Urinary bladder (tissue), 4 donors: ENCODE results near the gene HRAS. TPM values are rescaled to one million over a fixed set of nuclear protein-coding genes. Genes with fewer than 3 reads are reported as not detected.

Experiments
- DNase-seq: peaks from one replicate; pipeline ENCODE4 v3.0.0-alpha.2; 2015; ENCODE audit errors: extremely low spot score
- H3K27ac ChIP-seq: one replicate; pipeline ENCODE4 v1.5.1; 2013; ENCODE audit warnings: low read depth, mild to moderate bottlenecking, moderate library complexity
- H3K36me3 ChIP-seq: one replicate; pipeline ENCODE4 v1.6.1; 2013; ENCODE audit warnings: mild to moderate bottlenecking, moderate library complexity; ENCODE audit not compliant: insufficient read depth
- H3K4me1 ChIP-seq: one replicate; pipeline ENCODE4 v1.6.1; 2013; ENCODE audit warnings: mild to moderate bottlenecking, moderate library complexity; ENCODE audit not compliant: insufficient read depth
- H3K4me3 ChIP-seq: one replicate; pipeline ENCODE4 v1.5.1; 2013; ENCODE audit warnings: low read depth, low read length
- WGBS: extraction: QIAGEN DNeasy Blood & Tissue Kit; methylation state at CpG from one replicate; pipeline ENCODE4 v1.1.7; 2013; 5-methylcytosine and 5-hydroxymethylcytosine counted together
- polyA plus RNA-seq: library from polyadenylated mRNA; stranded (reverse); fragments of 200-250 nt; gene quantifications from one replicate; pipeline ENCODE4 v1.2.3, GENCODE V29; 2013
- total RNA-seq: library from RNA; depleted of rRNA; stranded (reverse); fragments of >200 nt; gene quantifications from one replicate; pipeline ENCODE4 v1.2.3, GENCODE V29; 2014
- donor health status: healthy with polysubstance abuse.
- donor health status: healthy.

Gene HRAS
- total and polyA plus RNA-seq, 2 donors = 8.7 to 79.0 TPM

DNA sequence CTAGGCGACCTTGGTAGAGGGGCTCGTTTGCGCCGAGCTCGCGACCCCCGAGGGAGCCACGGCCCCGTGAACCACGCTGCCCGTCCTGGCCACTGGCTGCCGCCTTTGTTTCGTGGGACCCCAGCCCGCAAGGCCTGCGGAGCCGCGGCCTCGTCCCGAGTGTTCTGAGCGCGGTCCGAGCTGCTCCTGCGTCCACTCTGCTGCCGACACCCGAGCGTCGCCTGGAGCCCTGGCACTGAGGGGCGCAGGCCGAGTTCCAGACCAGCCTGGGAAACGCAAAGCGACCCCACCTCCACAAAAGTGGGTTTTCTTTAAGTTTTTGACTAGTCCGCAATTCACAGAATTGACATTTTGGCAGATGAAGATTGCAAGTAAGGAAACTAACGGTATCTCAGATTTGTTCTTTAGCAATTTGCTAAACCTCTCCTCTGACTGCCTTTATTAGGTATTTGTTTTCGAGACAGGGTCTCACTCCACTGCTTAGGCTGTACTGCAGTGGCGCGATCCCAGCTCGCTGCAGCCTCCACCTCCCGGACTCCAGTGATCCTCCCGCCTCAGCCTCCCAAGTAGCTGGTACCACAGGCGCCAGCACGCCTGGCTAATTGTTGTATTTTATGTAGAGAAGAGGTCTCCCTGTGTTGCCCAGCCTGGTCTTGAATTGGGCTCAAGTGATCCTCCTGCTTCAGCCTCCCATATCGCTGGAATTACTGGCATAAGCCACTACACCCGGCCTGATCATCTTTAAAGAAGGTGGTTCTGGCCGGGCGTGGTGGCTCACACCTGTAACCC lies 27.5 kb downstream of the HRAS start:
- no peaks in the 10 kb centered on the region for H3K36me3 ChIP-seq
- peak overlapping the region; percentile 69 for H3K4me3 ChIP-seq
- peak overlapping the region; percentile 83 for H3K27ac ChIP-seq
- no peak for DNase-seq
- WGBS = 34% methylated on average over 45 of the region's 45 CpGs
- H3K4me1 ChIP-seq = no peaks in the 10 kb centered on the region

DNA sequence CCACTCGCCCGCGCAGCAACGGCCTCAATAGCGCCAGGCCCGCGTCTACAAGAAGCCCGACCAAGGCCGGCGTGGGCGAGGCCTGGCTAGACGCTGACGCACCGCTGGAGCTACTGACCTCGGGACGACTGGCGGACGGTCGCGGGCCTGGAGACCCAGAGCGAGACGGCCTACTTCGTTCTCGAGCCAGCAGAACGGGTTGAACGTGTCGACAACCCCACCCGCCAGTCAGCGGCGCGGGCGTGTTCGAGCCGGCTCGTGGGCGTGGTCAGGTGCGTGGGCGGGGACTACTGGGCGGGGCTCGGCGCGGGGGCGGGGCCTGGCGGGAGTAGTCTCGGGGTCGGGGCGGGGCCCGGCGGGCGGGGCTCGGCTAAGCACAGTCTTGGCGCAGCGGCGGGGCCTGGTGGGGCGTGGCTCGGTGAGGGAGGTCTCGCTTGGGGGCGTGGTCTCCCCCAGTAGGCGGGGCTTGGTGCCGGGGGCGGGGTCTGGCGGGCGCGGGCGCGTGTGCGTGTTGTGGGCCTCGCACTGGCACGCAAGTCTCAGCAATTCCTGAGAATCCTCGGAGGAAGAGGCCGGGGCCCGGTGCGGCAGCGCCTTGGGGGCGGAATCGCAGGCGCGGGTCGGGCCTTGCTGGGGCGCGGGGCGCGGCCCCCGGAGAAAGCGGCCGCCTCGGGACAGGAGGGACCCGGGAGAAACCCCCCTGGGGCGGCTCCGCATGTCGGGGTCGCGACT lies 28.2 kb downstream of the HRAS start, which contains the start of gene RNH1:
Gene RNH1, minus strand, starts transcription at position 248 of the 732 bp plus-strand sequence. CDS start 5,080 bp downstream, outside the sequence.
- Histone ChIP-seq H3K36me3 (no peaks in the 10 kb centered on the region), H3K4me3 (peak within 1 kb of the TSS; percentile 69), H3K27ac (peak within 1 kb of the TSS; percentile 100), H3K4me1 (no peaks in the 10 kb centered on the region)
- DNase-seq = peak; percentile 82
- under 1% methylated on average over 93 of the region's 93 CpGs for WGBS

DNA sequence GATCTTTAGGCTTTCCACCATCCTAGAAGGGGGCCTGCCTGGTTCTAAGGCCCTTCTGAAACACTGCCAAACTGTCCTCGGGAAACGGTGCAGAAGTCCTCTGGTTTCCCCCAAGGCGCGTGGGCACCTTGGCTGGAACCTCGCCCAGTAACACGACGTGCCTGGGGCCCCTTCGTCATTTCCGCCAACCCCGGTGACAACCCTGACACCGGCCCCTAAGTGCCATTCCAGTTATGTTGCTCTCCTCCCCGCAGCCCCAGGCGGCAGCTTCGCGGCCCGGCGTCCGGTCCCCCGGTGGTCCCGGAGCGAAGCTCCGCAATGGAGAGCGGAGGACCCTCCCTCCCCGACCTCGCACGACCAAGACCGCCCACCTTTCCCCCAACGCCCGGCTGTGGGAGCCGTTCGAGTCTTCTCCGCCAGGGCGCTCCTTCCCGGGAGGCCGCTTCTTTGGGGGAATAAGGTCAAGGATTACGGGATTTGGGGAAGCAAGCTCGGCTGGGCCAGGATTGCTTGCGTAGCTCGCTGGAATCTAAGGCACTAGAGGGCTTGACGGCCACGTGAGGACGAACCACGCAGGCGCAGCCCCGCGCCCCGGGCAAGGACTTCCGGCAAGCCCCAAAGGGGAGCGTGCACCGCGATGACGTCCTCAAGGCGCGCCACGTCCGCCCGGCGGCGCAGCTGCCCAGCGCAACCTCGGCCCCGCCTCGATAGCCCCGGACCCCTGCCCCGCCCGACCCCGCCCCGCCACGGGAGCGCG lies 29.0 kb downstream of the HRAS start:
- peak; percentile 84 for DNase-seq
- H3K27ac ChIP-seq = peak overlapping the region; percentile 100
- peak overlapping the region; percentile 69 for H3K4me3 ChIP-seq
- no peaks in the 10 kb centered on the region for H3K36me3 ChIP-seq
- H3K4me1 ChIP-seq = no peaks in the 10 kb centered on the region
- WGBS = under 1% methylated on average over 71 of the region's 71 CpGs

DNA sequence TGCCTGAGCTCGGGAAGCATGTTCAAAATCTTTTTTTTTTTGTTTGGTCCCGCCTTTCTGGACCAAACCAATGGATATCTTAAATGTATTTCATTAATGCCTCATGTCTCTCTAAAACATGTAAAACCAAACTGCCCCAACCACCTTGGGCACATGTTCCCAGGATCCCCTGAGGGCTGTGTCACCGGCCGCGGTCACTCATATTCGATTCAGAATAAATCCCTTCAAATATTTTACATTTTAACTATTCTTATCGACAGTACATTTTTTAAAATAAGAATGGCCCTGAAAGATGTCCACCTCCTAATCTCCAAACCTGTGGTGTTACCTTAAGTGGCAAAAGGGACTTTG lies 30.4 kb downstream of the HRAS start:
- H3K27ac ChIP-seq = no peak overlapping the region
- H3K4me3 ChIP-seq = no peak overlapping the region
- 64% methylated on average over 7 of the region's 7 CpGs for WGBS
- no peaks in the 10 kb centered on the region for H3K4me1 ChIP-seq
- no peak for DNase-seq
- H3K36me3 ChIP-seq = peaks cover 3% of the 10 kb centered on the region

DNA sequence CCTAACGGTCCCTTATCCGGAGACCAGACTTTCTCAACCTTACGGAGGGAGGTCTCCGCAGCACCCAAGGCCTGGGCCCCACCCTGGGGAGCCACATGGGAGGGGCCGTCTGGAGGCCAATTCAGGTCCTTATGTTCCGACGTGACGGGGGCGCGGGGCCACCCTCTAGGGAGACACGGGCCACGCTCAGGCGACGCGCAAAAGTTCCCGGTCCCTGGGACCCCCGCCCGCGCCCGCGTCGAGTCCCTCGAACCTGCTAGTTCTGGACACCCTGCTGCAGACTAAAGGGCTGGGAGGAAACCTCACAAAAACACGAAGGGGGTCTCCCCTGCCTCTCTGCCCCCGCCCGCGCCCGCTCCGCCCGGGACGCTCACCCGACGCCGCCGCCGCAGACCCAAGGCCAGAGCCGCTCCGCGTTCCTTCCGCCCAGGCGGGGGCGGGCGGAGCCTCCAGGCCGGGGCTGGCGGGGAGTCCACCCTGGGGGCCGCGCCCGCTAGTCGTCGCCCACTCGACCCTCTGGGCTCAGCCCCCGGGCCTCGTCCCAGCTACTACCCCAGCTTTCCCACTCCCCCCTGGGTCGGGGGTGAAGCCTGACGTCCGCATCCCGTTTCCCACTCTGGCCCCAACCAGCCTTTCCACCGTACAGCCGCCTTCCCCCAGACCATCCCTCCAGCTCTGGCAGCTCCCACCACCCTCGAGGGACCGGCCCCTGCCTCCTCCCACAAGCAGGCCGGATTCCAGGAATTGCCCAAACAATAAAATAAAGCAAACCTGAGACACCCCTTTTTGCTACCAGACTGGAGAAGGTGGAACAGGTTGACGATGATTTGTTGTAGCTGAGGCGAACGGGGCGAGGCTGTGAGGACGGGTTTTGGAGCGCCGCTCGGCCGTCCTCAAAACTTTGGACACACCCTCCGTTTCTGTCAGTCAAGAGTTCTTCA lies 31.1 kb downstream of the HRAS start:
- 11% methylated on average over 72 of the region's 72 CpGs for WGBS
- peaks cover 6% of the 10 kb centered on the region for H3K36me3 ChIP-seq
- no peaks in the 10 kb centered on the region for H3K4me1 ChIP-seq
- H3K27ac ChIP-seq = peak overlapping the region; percentile 53
- DNase-seq = no peak
- H3K4me3 ChIP-seq = peak overlapping the region; percentile 42

DNA sequence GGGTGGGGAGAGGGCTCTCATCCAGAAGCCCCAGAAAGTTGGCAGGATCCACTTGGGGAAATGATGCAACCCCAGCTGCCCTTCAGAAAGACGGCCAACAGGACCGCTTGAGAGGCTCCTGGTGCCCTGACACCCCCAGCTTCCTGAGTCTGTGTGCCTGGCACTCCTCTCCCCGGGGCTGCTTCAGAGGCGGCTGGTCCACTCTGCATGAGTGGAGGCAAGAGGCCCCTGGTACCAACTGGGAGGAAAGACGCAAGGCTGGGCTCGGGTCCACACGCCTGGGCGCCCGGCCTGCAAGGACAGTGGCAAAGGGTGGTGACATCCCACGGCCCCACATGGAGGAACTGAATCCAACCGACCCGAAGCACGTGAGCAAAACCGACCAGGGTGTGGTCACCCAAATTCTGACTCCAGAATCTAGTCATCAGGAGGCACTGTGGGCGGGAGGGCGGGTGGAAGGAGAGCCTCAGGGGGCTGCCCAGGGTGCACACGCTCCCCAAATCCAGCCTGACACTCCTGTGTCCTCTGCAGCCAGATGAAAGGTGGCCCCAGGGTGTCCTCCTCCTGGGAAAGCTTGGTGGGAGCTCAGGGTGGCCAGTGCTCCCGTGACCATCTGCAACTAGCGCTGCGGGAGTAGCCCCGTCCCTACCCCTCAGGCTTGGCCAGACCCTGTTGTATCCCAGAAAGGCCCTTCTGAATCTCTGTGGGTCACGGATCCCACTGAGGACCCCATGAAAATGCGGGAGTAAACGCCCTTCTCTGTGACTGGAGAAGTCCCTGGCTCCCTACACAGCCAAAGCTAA lies 32.0 kb downstream of the HRAS start:
- 64% methylated on average over 24 of the region's 24 CpGs for WGBS
- Histone ChIP-seq H3K4me3 (no peak overlapping the region), H3K36me3 (peaks cover 7% of the 10 kb centered on the region), H3K27ac (no peak overlapping the region), H3K4me1 (no peaks in the 10 kb centered on the region)
- DNase-seq = no peak

DNA sequence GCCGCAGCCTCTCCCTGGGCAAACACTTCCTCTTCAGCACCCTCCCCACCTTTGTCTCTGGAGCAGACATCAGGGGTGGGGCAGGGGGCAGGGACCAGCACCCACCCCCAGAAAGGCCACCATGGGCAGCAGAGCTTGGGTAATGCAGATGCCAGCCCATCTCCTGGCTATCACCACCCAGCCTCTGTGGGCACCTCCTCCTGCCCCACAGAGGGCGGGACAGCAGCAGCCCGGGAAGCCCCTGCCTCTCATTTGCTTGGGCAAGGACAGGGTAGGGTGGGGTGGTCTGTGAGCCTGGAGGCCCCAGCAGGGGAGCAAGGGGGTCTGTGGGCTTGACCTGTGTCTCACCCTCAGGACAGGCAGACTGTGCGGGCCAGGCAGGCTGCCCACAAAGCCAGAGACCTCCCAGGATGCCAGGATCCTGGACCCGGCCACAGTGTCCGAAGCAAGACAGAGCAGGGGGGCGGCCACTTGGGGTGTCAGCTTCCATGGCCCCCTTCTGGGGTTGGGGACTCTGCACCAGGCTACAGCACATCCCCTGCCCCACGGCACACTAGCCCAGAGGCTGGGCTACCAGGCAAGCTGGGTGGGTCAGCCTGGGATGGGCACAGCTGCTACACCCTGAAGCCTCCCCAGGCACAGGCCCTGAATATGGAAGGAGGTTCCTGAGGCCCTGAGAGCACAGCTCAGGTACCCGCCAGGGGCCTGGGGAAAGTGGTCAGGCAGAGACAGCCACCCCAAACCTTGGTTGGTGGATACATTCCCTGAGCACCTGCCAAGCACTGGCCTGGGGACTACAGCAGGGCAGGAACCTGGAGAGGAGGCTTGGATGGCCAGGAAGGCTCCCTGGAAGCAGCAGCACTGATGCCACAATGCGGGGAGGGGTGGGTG lies 32.8 kb downstream of the HRAS start:
- Histone ChIP-seq H3K27ac (no peak overlapping the region), H3K4me1 (no peaks in the 10 kb centered on the region), H3K4me3 (no peak overlapping the region), H3K36me3 (peaks cover 14% of the 10 kb centered on the region)
- DNase-seq = no peak
- WGBS = 85% methylated on average over 10 of the region's 10 CpGs

DNA sequence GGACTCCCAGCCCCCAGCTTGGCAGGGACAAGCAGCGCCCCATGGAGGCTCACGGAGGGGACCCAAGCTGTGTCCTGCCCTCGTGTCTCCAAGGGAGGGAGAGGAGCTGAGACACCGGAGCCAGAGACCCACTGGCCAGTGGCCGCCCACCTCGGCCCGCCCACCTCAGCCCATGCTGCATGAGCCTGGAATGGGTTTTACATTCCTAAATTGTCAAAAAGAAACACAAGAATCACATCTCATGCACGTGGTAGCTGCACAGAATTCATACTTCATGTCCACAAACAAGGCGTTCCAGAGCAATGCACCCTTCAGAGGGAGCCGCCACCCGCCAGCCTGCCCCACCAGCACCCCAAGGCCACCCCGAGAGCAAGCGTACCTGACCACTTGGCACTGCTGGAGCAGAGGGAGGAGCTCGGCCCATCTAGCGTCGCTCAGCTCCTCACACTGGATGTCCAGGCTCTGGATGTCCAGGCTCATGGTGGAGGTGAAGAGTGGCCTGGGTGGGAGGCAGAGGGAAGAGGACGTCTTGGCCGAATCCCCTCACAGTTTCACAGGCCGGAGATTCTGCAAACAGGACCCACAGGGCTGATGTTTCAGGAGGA lies 33.6 kb downstream of the HRAS start:
- H3K36me3 ChIP-seq = peaks cover 14% of the 10 kb centered on the region
- H3K27ac ChIP-seq = no peak overlapping the region
- DNase-seq = no peak
- no peak overlapping the region for H3K4me3 ChIP-seq
- no peaks in the 10 kb centered on the region for H3K4me1 ChIP-seq
- 80% methylated on average over 19 of the region's 19 CpGs for WGBS

DNA sequence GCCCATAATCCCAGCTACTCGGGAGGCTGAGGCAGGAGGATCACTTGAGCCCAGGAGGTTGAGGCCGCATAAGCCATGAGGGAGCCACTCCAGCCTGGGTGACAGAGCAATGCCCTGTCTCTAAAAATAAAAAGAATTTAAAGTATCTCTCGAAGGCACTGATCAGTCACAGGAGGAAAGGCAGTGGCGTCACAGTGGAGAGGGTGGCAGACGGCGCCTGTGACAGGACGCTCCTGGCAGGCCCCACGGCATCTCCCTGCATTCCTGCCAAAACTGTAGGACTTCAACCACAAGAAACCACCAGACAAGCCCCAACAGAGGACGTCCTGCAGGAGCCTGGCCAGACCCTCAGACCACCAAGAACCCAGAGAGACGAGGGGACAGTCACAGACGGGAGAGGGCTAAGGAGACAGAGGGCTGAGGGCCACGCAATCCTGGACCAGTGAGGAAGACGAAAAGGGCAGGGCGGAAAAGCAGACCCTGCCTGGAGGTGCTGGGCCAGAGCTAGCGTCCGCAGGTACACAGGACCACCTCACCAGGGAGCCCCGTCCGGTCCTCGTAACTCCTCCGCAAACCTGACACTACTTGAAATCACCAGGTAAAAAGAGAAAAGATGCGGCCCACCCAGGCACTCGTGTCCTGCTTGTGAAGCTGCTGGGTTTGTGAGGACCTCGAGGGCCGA lies 34.2 kb downstream of the HRAS start:
- no peak for DNase-seq
- Histone ChIP-seq H3K4me3 (no peak overlapping the region), H3K4me1 (no peaks in the 10 kb centered on the region), H3K27ac (no peak overlapping the region), H3K36me3 (peaks cover 14% of the 10 kb centered on the region)
- WGBS = 94% methylated on average over 24 of the region's 24 CpGs

DNA sequence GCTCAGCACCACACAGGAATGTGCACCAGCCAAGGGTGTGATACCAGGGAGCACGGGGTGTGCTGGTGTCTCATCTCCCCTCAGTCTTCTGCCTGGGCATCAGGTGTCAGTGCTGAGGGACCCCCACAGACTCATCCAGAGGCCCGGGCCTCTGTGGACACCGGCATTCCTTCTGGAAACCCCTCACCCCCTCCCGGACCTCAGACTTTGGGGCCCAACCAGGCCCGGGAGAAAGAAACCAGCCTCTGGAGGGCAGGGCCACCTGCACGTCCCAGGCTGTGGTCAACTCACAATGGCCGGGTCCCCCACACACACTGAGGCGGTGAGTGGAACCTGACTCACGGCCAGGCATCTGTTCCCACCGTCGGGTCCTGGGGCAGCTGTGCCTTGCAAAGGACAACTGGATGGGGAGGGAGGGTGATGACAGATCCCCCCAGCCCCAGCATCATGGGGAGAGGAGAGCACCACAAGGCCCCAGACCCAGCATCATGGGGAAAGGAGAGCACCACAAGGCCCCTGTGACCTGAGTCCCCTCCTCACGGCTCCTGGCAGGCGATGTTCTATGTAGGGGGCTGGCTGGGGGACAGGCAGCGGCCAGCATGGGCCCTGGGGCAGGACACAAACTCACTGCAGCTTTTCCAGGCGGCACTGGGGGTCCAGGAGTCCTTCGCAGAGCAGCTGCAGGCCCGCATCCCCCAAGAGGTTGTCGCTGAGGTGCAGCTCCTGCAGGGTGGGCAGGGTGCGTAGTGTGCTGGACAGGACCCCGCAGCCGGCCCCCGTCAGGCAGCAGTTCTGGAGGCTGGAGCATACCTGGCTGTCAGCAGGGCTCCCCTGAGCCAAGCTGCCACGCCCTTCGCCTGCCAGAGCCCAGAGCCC lies 35.9 kb downstream of the HRAS start:
- Histone ChIP-seq H3K36me3 (peaks cover 14% of the 10 kb centered on the region), H3K4me1 (no peaks in the 10 kb centered on the region), H3K4me3 (no peak overlapping the region), H3K27ac (no peak overlapping the region)
- no peak for DNase-seq
- 92% methylated on average over 24 of the region's 24 CpGs for WGBS
